Brain microvascular endothelial cell (primary cell): ENCODE data around the gene CCL21.
"Not testable (repeated sequence)": the region's sequence is repeated elsewhere in the genome, so short reads cannot be mapped to it uniquely, and the experiment has no call there.

Experiments used
- DNase-seq: peaks from one replicate; pipeline ENCODE4 v3.0.0-alpha.2; 2020
- H3K27ac ChIP-seq: fragments of 250-450 bp; sonication (Bioruptor Pico); 2 replicates; pipeline ENCODE4 v1.5.1; 2020; ENCODE audit warnings: mild to moderate bottlenecking, moderate library complexity
- H3K27me3 ChIP-seq: fragments of 250-450 bp; sonication (Bioruptor Pico); replicated peaks from 2 replicates; pipeline ENCODE4 v1.5.1; 2020; ENCODE audit warnings: mild to moderate bottlenecking
- H3K36me3 ChIP-seq: fragments of 250-450 bp; sonication (Bioruptor Pico); replicated peaks from 2 replicates; pipeline ENCODE4 v1.5.1; 2020; ENCODE audit warnings: mild to moderate bottlenecking
- H3K4me3 ChIP-seq: 2 replicates; pipeline ENCODE4 v1.5.1; 2011; ENCODE audit warnings: low read depth, mild to moderate bottlenecking, control low read depth, low read length, moderate library complexity
- CTCF ChIP-seq: IDR thresholded peaks from 2 replicates; pipeline ENCODE4 v1.5.1; 2011; ENCODE audit warnings: low read depth, mild to moderate bottlenecking, moderate library complexity, low read length, control low read depth, inconsistent platforms; ENCODE audit errors: missing control alignments
- in situ Hi-C: cut with HindIII; loops from 2 replicates; pipeline ENCODE4 v1.10.0; 2017; ENCODE audit warnings: low sequenced_read_pairs, low pct_ligation_motif_present

The CCL21 gene

GRCh38 chr9:34741628-34742027, 31.7 kb upstream of the CCL21 start:
- in situ Hi-C loops: no loop called here
- Histone ChIP-seq H3K27me3 (no peaks in the 10 kb centered on the region), H3K36me3 (no peaks in the 10 kb centered on the region), H3K4me3 (no peak overlapping the region), H3K27ac (no peak overlapping the region)
- no peak for DNase-seq
- no peak for TF ChIP-seq CTCF

- DNase-seq, in situ Hi-C loops, H3K36me3 ChIP-seq, H3K27ac ChIP-seq, H3K27me3 ChIP-seq, H3K4me3 ChIP-seq: not testable (repeated sequence)
Measured at GRCh38 chr9:34740176-34740575, 30.2 kb upstream of the CCL21 start.

GRCh38 chr9:34737677-34738260, 27.8 kb upstream of the CCL21 start:
- Histone ChIP-seq H3K36me3 (no peaks in the 10 kb centered on the region), H3K27me3 (no peaks in the 10 kb centered on the region), H3K27ac (no peak overlapping the region), H3K4me3 (no peak overlapping the region)
- DNase-seq: no peak
- in situ Hi-C loops: no loop called here
- TF ChIP-seq CTCF: no peak

- DNase-seq: no peak
- H3K4me3 ChIP-seq: no peak overlapping the region
- H3K27me3 ChIP-seq: no peaks in the 10 kb centered on the region
- no peaks in the 10 kb centered on the region for H3K36me3 ChIP-seq
- no peak for TF ChIP-seq CTCF
- in situ Hi-C loops: no loop called here
- H3K27ac ChIP-seq: no peak overlapping the region
Measured at GRCh38 chr9:34734720-34735119, 24.8 kb upstream of the CCL21 start.

GRCh38 chr9:34732886-34733285, 22.9 kb upstream of the CCL21 start:
- Histone ChIP-seq H3K4me3 (no peak overlapping the region), H3K36me3 (no peaks in the 10 kb centered on the region), H3K27ac (no peak overlapping the region), H3K27me3 (no peaks in the 10 kb centered on the region)
- TF ChIP-seq CTCF: no peak
- in situ Hi-C loops: no loop called here
- DNase-seq: no peak

- in situ Hi-C loops: no loop called here
- no peak overlapping the region for H3K27ac ChIP-seq
- no peak for DNase-seq
- no peak overlapping the region for H3K4me3 ChIP-seq
- TF ChIP-seq CTCF: no peak
- H3K27me3 ChIP-seq: no peaks in the 10 kb centered on the region
- no peaks in the 10 kb centered on the region for H3K36me3 ChIP-seq
Measured at GRCh38 chr9:34732478-34732877, 22.5 kb upstream of the CCL21 start.
